Nucleus accumbens (tissue), 56 donors: ENCODE results near the gene CEP170B.
"Not testable (repeated sequence)": the region's sequence is repeated elsewhere in the genome, so short reads cannot be mapped to it uniquely, and the experiment has no call there.

Experiments used
- DNase-seq, 56 donors: peaks; one replicate each; lab custom pipeline; 2025; lab: John Stamatoyannopoulos, UW

The CEP170B gene

GRCh38 chr14:104887623-104888488 is 22.8 kb downstream of the CEP170B start:
- DNase-seq = no peak

- no peak for DNase-seq
Measured at GRCh38 chr14:104888489-104889374, 23.7 kb downstream of the CEP170B start.

GRCh38 chr14:104889375-104889757 is 24.3 kb downstream of the CEP170B start:
- no peak for DNase-seq

GRCh38 chr14:104890292-104890691 is 25.2 kb downstream of the CEP170B start:
- not testable (repeated sequence) for DNase-seq

- no peak for DNase-seq
Measured at GRCh38 chr14:104891121-104891551, 26.1 kb downstream of the CEP170B start.

GRCh38 chr14:104891664-104892530 is 26.8 kb downstream of the CEP170B start:
- DNase-seq = no peak

GRCh38 chr14:104892531-104893434 is 27.7 kb downstream of the CEP170B start:
- DNase-seq = no peak

GRCh38 chr14:104893435-104894207 is 28.6 kb downstream of the CEP170B start:
- no peak for DNase-seq

- DNase-seq = no peak
Measured at GRCh38 chr14:104894331-104895206, 29.5 kb downstream of the CEP170B start.

GRCh38 chr14:104895207-104895785 is 30.2 kb downstream of the CEP170B start:
- no peak for DNase-seq

- DNase-seq = no peak
Measured at GRCh38 chr14:104895786-104896661, 31.0 kb downstream of the CEP170B start.

- no peak for DNase-seq
Measured at GRCh38 chr14:104897330-104898194, 32.5 kb downstream of the CEP170B start.

- no peak for DNase-seq
Measured at GRCh38 chr14:104898195-104898558, 33.1 kb downstream of the CEP170B start.

- DNase-seq = no peak
Measured at GRCh38 chr14:104898870-104899510, 33.9 kb downstream of the CEP170B start.

GRCh38 chr14:104899781-104900180 is 34.7 kb downstream of the CEP170B start:
- DNase-seq = no peak
